Keratinocyte (primary cell): Measurements from ENCODE around the gene RAB6D. TPM values are rescaled to one million over a fixed set of nuclear protein-coding genes. Genes with fewer than 3 reads are reported as not detected.
"Not testable (repeated sequence)": the region's sequence is repeated elsewhere in the genome, so short reads cannot be mapped to it uniquely, and the experiment has no call there.

Experiments
- DNase-seq: peaks from one replicate; pipeline ENCODE4 v3.0.0-alpha.2; 2011; ENCODE audit warnings: low read depth, missing footprints, low spot score
- FAIRE-seq: peaks from 2 replicates; lab custom pipeline; 2011; peaks lifted over from hg19 to GRCh38; lab: Jason Lieb, UNC
- H2AFZ ChIP-seq: 2 replicates; pipeline ENCODE4 v1.6.0; 2012; ENCODE audit warnings: low read length, control low read depth, inconsistent platforms; ENCODE audit not compliant: control insufficient read depth
- H3K27ac ChIP-seq: 2 replicates; pipeline ENCODE4 v1.5.1; 2011; ENCODE audit warnings: low read length; ENCODE audit not compliant: control insufficient read depth, insufficient read depth
- H3K27me3 ChIP-seq: 3 replicates; pipeline ENCODE4 v1.6.0; 2011; ENCODE audit warnings: low read length; ENCODE audit not compliant: control insufficient read depth, insufficient read depth; ENCODE audit errors: extremely low read depth
- H3K36me3 ChIP-seq, 2 experiments: 2 replicates in 1 of 2; 3 replicates in 1 of 2; pipeline ENCODE4 v1.5.1; 2011; ENCODE audit warnings: low read length in 2 of 2, mild to moderate bottlenecking in 1 of 2; ENCODE audit not compliant: control insufficient read depth in 2 of 2, insufficient read depth in 2 of 2; ENCODE audit errors: extremely low read depth in 1 of 2
- H3K4me1 ChIP-seq: 3 replicates; pipeline ENCODE4 v1.5.1; 2011; ENCODE audit warnings: low read length; ENCODE audit not compliant: control insufficient read depth, insufficient read depth; ENCODE audit errors: extremely low read depth
- H3K4me2 ChIP-seq: 3 replicates; pipeline ENCODE4 v1.6.0; 2011; ENCODE audit warnings: low read depth, low read length; ENCODE audit not compliant: control insufficient read depth, insufficient read depth; ENCODE audit errors: extremely low read depth
- H3K4me3 ChIP-seq, 3 experiments: fragments of 200-600 bp in 1 of 3; sonication (generic) in 1 of 3; 2 replicates in 2 of 3; 3 replicates in 1 of 3; pipeline ENCODE4 v1.5.1; 2011 to 2016; ENCODE audit warnings: low read length in 3 of 3, mild to moderate bottlenecking in 3 of 3, control low read depth in 2 of 3, inconsistent platforms in 1 of 3, low read depth in 1 of 3, mixed read lengths in 1 of 3, mixed run types in 1 of 3, moderate library complexity in 1 of 3; ENCODE audit not compliant: control insufficient read depth in 2 of 3, insufficient read depth in 2 of 3; ENCODE audit errors: extremely low read depth in 1 of 3
- H3K79me2 ChIP-seq: 2 replicates; pipeline ENCODE4 v1.6.0; 2012; ENCODE audit warnings: low read length; ENCODE audit not compliant: control insufficient read depth, insufficient read depth
- H3K9ac ChIP-seq: 3 replicates; pipeline ENCODE4 v1.6.0; 2011; ENCODE audit warnings: low read length; ENCODE audit not compliant: control insufficient read depth, insufficient read depth; ENCODE audit errors: extremely low read depth
- H3K9me1 ChIP-seq: 3 replicates; pipeline ENCODE4 v1.6.0; 2011; ENCODE audit warnings: low read length; ENCODE audit not compliant: control insufficient read depth, insufficient read depth; ENCODE audit errors: extremely low read depth
- H3K9me3 ChIP-seq: 2 replicates; pipeline ENCODE4 v1.5.1; 2012; ENCODE audit warnings: low read depth, low read length; ENCODE audit not compliant: control insufficient read depth
- H4K20me1 ChIP-seq: 3 replicates; pipeline ENCODE4 v1.6.0; 2011; ENCODE audit warnings: low read length; ENCODE audit not compliant: control insufficient read depth, insufficient read depth; ENCODE audit errors: extremely low read depth
- EZH2 ChIP-seq: IDR thresholded peaks from one replicate; pipeline ENCODE4 v1.6.1; 2012; ENCODE audit warnings: inconsistent platforms, mild to moderate bottlenecking, low read length, moderate library complexity
- dilution Hi-C: fragments of 300-500 bp; cut with MboI; formaldehyde crosslinking; loops from one replicate; pipeline ENCODE4 v1.7.0; 2020; ENCODE audit warnings: low sequenced_read_pairs; ENCODE audit not compliant: extremely low pct_ligation_motif_present
- polyA plus RNA-seq, 5 experiments: library from polyadenylated mRNA; depleted of rRNA in 3 of 5; stranded (reverse) in 3 of 5; stranded (forward) in 1 of 5; unstranded in 1 of 5; fragments of >200 nt; gene quantifications; 1 replicate in 1 of 5; 2 replicates in 3 of 5; 3 replicates in 1 of 5; pipeline versions ENCODE4 v1.2.1 to v1.2.3, GENCODE V29; 2011 to 2012; ENCODE audit warnings: missing spikeins in 2 of 5, low read depth in 1 of 5, low replicate concordance in 1 of 5
- TF ChIP-seq, protein P1 (sequence below), 3 experiments: IDR thresholded peaks in 1 of 3; conservative IDR thresholded peaks in 1 of 3; optimal IDR thresholded peaks in 1 of 3; 2 replicates in 2 of 3; 3 replicates in 1 of 3; pipeline versions ENCODE3 to v1.5.1; 2011; ENCODE audit warnings: low read length in 3 of 3, mild to moderate bottlenecking in 3 of 3, moderate library complexity in 2 of 3, control low read depth in 1 of 3, inconsistent platforms in 1 of 3; ENCODE audit not compliant: insufficient read depth in 2 of 3; ENCODE audit errors: extremely low read depth in 1 of 3

The RAB6D gene
- polyA plus RNA-seq, 1 donor (not counting 4 experiments of a cell fraction or from before 2014, with no cell fraction given): 0.05 TPM

DNA sequence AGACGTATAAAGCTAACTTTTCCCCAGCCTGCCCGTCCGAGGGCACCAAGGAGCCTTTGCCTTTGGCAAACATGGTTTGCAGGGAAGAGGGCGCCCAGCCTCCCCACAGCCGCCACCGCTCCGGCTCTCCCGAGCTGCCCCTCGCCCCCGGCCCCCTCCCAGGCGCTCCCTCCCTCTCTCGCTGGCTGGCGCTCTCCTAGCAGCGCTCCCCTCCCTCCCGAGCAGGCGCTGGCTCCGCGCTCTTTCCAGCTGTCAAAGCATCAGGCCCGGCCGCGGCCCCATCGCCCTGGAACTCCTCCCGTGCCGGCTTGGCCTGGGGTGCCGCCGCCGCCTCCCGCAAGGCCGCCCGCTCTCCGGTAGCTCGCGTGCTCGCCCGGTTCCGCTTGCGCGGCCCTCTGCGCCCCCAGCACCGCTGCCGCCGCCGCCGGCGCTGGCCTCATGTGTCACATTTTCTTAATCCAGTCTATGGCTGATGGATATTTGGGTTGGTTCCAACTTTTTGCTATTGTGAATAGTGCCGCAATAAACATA, 10.7 kb downstream of the RAB6D start:
- H3K9me3 ChIP-seq, H3K27ac ChIP-seq, H3K4me2 ChIP-seq, H3K36me3 ChIP-seq, FAIRE-seq, H3K9me1 ChIP-seq, H4K20me1 ChIP-seq, H2AFZ ChIP-seq, H3K4me1 ChIP-seq, DNase-seq, dilution Hi-C loops, H3K4me3 ChIP-seq, H3K9ac ChIP-seq, H3K27me3 ChIP-seq, H3K79me2 ChIP-seq: not testable (repeated sequence)

DNA sequence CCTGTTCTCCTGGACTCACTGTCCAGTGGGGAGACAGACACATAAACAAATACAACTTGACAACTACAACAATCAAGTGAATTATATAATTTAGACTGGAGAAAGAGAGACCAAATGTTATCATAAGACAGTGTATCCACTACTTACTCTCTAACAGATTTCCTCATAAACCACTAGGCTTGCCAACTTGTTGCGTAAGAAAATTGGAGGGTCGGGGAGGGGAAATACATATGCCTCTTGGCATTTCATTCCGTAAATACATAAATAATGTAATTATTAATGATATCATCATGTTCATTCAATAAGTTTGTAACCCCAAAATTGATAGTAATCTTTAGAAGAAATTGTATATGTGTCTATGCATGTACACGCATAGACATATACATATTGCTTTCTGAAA, 14.9 kb downstream of the RAB6D start:
- H3K27ac ChIP-seq: no peak overlapping the region
- H3K79me2 ChIP-seq: no peaks in the 10 kb centered on the region
- H3K9me1 ChIP-seq: no peaks in the 10 kb centered on the region
- H3K9ac ChIP-seq: no peak overlapping the region
- FAIRE-seq: no peak
- dilution Hi-C loops: no loop called here
- H3K4me1 ChIP-seq: no peaks in the 10 kb centered on the region
- H3K4me3 ChIP-seq: no peak overlapping the region
- no peaks in the 10 kb centered on the region for H4K20me1 ChIP-seq
- no peak overlapping the region for H3K4me2 ChIP-seq
- DNase-seq: no peak
- no peak overlapping the region for H2AFZ ChIP-seq
- H3K27me3 ChIP-seq: no peaks in the 10 kb centered on the region
- no peaks in the 10 kb centered on the region for H3K36me3 ChIP-seq
- H3K9me3 ChIP-seq: no peaks in the 10 kb centered on the region
- TF ChIP-seq EZH2: no peak
- TF ChIP-seq, protein P1, sequence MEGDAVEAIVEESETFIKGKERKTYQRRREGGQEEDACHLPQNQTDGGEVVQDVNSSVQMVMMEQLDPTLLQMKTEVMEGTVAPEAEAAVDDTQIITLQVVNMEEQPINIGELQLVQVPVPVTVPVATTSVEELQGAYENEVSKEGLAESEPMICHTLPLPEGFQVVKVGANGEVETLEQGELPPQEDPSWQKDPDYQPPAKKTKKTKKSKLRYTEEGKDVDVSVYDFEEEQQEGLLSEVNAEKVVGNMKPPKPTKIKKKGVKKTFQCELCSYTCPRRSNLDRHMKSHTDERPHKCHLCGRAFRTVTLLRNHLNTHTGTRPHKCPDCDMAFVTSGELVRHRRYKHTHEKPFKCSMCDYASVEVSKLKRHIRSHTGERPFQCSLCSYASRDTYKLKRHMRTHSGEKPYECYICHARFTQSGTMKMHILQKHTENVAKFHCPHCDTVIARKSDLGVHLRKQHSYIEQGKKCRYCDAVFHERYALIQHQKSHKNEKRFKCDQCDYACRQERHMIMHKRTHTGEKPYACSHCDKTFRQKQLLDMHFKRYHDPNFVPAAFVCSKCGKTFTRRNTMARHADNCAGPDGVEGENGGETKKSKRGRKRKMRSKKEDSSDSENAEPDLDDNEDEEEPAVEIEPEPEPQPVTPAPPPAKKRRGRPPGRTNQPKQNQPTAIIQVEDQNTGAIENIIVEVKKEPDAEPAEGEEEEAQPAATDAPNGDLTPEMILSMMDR (optimal IDR thresholded peaks at IDR 0.05 in 1 of 3, IDR thresholded peaks at IDR 0.05 in 1 of 3, conservative IDR thresholded peaks at IDR 0.05 in 1 of 3; ENCODE audit: extremely low read depth in 1 of 3, insufficient read depth in 2 of 3, low read length in 3 of 3): no peak

DNA sequence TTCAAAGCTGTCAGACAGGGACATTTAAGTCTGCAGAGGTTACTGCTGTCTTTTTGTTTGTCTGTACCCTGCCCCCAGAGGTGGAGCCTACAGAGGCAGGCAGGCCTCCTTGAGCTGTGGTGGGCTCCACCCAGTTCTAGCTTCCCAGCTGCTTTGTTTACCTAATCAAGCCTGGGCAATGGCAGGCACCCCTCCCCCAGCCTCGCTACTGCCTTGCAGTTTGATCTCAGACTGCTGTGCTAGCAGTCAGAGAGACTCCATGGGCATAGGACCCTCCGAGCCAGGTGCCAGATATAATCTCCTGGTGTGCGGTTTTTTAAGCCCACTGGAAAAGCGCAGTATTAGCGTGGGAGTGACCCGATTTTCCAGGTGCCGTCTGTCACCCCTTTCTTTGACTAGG, 16.9 kb downstream of the RAB6D start:
- H3K36me3 ChIP-seq, dilution Hi-C loops, H3K4me1 ChIP-seq, H3K9ac ChIP-seq, H3K4me2 ChIP-seq, H3K27me3 ChIP-seq, FAIRE-seq, H3K79me2 ChIP-seq, H3K27ac ChIP-seq, H2AFZ ChIP-seq, H3K4me3 ChIP-seq, H3K9me1 ChIP-seq, H4K20me1 ChIP-seq, H3K9me3 ChIP-seq, DNase-seq: not testable (repeated sequence)

DNA sequence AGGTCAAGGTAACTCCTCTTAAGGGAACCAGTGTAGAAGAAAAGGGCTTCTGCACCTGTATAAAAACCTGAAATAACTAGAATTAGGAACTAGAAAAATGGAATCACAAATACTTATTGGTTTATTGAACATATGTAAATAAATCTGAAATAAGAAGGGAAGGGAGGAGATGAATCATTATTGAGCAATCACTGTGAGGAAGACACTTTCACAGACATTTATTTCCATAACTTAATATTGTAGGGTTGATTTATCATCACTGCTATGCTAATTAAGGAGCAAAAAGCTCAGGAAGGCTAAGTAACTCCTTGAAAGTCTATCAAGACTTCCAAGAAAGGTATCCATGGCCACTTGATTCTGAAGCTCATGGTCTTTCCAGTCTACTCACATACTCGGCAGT, 24.7 kb downstream of the RAB6D start:
- H3K9me3 ChIP-seq, FAIRE-seq, dilution Hi-C loops, H3K4me1 ChIP-seq, H3K36me3 ChIP-seq, H3K27me3 ChIP-seq, DNase-seq, H3K4me3 ChIP-seq, H3K27ac ChIP-seq, H3K4me2 ChIP-seq, H3K9me1 ChIP-seq, H4K20me1 ChIP-seq, H2AFZ ChIP-seq, H3K79me2 ChIP-seq, H3K9ac ChIP-seq: not testable (repeated sequence)
